ENCODE measurements around the gene MKNK2.

MKNK2 gene

DNA sequence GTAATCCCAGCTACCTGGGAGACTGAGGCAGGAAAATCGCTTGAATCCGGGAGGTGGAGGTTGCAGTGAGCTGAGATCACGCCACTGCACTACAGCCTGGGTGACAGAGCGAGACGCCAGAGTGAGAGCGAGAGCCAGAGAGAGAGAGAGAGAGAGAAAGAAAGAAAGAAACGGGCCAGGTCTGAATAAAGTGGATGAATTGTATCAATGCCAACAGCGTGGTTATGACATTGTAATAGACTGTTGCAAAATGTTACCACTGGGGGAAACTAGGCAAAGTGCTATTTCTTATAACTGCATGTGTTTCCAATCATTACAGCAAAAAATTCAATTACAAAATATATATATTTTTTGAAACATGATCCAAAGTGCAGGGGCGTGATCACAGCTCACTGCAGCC, 23.7 kb downstream of the MKNK2 start:
- no peak for DNase-seq (ENCODE audit: low read depth)

DNA sequence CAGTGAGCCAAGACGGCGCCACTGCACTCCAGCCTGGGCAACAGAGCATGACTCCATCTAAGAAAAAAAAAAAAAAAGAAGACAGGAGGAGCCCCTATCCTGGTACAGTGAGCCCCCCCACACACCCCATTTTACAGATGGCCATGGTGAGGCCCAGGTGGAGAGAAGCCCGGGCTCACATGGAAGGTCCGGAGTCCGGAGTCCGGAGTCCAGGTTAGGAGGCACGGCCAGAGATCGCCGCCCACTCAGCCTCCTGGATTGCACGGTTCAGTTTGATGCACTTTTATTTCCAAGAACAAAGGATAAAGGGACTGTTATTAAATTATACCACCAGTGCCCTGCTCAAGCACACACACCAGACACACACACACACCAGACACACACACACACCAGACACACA, 24.3 kb downstream of the MKNK2 start:
- DNase-seq (ENCODE audit: low read depth): no peak

DNA sequence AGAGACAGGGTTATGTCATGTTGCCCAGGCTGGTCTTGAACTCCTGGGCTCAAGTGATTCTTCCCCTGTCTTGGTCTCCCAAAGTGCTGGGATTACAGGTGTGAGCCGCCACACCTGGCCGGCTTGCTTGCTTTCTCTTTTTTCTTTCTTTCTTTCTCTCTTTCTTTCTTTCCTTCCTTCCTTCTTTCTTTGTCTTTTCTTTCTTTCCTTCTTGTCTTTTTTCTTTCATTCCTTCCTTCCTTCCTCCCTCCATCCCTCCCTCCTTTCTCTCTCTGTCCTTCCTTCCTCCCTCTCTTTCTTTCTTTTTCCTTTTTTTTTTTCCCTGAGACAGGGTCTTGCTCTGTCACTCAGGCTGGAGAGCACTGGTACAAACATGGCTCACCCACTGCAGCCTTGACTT, 28.8 kb downstream of the MKNK2 start:
- no peak for DNase-seq (ENCODE audit: low read depth)

DNA sequence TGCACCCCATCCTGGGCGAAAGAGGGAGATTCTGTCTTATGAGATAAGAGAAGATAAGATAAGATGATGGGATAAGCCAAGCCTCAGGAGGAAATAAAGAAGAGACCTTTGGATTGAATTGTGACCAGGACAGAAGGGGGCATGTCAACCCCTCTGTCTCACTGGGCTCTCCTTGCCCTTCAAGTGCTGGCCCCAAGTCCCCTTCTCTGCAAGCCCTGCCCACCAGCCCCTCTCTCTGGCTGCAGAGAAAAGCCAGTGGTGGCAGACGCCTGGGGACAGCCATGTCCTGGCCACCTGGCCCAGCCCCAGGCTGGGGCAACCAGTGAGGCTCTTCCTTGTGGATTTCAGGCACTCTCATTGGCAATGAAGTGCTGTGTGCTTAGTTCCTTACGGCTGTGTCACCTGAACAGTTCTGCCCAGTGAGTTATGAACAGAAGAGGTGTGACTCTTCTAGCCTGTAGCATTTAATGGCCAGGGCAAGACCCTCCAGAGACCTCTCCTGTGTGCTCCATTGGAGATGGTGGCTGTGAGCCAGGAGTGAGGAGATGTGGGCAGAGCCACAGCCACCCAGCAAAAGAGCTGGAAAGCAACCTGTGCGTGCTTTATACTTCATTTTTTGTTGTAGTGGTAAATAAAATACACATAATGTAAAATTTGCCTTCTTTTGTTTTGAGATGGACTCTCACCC, 29.4 kb downstream of the MKNK2 start:
- DNase-seq (ENCODE audit: low read depth): no peak

DNA sequence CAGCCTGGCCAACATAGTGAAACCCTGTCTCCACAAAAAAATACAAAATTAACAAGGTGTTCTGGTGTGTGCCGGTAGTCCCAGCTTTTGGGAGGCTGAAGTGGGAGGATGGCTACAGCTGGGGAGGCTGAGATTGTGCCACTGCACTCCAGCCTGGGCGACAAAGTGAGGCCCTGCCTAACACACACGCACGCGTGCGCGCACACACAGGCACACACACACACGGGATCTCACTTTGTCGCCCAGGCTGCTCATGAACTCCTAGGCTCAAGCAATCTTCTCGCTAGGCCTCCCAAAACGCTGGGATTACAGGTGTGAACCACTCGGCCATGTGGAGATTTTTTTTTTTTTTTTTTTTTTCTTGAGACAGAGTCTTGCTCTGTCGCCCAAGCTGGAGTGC, 32.3 kb downstream of the MKNK2 start:
- no peak for DNase-seq (ENCODE audit: low read depth)

DNA sequence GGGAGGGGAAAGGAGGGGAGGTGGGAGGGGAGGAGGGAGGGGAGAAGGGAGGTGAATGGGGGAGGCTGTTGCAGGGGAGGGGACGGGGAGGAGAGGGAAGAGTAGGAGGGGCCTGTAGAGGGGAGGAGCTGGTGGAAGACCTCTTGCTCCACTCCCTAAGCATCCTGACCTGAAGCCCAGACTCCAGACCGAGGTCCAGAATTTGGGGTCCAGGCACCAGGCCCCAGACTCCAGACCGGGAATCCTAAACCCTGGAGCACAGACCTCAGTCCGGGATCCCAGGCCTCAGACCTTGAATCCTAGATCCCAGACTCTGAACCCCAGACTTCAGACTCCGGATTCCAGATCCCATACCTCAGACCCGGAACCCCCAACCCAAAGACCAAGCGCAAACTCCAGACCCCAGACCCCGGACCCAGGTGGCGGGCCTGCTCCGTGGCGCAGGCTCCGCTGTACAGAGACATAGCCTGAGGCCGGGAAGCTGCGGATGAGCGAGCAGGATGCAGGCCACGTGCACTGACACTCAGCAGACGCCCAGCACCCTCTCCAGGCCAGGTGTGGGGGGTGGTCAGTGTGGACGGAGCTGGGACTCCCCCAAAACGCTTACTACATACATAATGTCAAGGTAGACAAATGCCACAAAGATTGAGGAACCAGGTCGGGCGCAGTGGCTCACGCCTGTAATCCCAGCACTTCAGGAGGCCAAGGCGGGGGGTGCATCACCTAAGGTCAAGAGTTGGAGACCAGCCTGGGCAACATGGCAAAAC, 34.8 kb downstream of the MKNK2 start:
- peak; percentile 26 for DNase-seq (ENCODE audit: low read depth)

DNA sequence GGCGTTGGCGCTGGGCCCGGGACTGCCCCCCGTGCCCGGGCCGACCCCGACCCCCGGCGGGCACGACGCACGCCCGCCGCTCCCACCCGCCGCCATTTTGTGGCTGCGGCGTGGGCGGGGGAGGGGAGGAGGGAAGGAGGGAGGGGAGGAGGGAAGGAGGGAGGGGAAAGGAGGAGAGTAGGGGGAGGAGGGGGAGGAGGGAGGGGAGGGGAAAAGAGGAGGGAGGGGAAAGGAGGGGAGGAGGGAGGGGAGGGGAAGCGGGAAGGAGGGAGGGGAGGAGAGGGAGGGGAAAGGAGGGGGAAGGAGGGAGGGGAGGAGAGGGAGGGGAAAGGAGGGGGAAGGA, 35.5 kb downstream of the MKNK2 start, which contains the start of gene BTBD2:
BTBD2 (minus strand) TSS at position 107 of the 343 bp plus-strand sequence; CDS start at position 96, 11 bp downstream.
- DNase-seq (ENCODE audit: low read depth): peak; percentile 34

DNA sequence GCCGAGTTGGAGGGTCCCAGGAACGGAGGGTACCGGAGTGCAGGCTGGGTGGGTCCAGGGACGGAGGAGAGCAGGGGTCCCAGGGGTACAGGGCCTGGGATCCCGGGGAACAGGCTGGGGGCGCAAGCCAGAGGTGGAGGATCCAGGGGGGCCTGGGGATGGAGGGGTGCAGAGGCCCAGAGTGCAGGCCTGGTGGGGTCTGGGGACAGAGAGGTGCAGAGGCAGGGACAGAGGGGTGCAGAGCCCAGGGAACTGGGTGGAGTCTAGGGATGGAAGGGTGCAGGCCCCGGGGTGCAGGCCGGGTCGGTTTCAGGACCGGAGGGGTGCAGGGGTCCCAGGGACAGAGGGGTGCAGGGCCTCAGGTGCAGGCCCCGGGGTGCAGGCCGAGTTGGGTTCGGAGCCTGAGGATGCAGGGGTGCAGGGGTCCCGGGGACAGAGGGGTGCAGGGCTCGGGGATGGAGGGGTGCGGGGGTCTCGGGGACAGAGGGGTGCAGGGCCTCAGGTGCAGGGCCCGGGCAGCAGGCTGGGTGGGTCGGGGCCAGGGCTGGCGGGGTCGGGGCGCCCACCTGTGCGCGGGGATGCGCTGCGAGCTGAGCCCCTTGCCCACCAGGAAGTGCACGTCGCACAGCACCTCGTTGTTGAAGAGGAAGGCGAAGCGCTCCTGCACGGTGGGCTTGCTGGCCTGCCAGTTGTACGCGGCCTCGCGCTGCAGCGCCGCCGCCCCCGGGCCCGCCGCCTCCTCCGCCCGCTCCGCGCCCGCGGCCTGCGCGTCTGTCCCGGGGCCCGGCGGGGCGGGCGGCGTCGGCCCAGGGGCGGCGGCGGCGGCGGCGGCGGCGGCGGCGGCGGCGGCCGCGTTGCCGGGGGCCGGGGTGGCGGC, 36.1 kb downstream of the MKNK2 start:
- no peak for DNase-seq (ENCODE audit: low read depth)

DNA sequence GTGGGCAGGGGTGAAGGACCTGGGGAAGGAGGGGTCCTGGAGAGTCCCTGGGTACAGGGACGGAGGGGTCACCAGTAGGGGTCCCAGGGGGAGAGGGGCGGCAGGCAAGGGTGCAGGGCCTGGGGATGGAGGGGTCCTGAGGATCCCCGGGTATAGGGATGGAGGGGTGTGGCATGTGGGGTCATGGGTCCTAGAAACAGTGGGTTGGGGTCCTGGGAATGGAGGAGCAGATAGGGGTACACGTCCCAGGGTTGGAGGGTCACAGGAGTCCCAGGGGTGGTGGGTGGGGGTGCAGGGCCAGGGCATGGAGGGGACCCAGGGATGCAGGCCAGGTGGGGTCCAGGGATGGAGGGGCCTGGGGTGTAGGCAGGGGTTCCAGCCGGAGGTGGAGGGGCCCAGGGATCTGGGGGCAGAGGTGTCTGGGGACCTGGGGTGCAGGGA, 36.9 kb downstream of the MKNK2 start:
- DNase-seq (ENCODE audit: low read depth): no peak

DNA sequence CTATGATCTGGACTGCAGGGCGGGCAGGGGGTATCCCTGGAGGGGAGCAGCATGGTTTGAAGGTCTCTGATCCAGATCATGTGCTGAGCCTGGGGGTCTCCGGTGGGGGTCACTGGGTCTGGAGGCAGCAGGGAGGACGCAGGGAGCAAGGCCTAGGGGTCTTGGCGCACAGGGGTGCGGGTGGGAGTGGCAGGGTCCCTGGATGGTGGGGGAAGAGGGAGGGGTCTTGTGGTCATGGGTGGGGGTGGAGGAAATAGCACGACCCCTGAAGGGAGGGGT, 37.4 kb downstream of the MKNK2 start:
- DNase-seq (ENCODE audit: low read depth): no peak

DNA sequence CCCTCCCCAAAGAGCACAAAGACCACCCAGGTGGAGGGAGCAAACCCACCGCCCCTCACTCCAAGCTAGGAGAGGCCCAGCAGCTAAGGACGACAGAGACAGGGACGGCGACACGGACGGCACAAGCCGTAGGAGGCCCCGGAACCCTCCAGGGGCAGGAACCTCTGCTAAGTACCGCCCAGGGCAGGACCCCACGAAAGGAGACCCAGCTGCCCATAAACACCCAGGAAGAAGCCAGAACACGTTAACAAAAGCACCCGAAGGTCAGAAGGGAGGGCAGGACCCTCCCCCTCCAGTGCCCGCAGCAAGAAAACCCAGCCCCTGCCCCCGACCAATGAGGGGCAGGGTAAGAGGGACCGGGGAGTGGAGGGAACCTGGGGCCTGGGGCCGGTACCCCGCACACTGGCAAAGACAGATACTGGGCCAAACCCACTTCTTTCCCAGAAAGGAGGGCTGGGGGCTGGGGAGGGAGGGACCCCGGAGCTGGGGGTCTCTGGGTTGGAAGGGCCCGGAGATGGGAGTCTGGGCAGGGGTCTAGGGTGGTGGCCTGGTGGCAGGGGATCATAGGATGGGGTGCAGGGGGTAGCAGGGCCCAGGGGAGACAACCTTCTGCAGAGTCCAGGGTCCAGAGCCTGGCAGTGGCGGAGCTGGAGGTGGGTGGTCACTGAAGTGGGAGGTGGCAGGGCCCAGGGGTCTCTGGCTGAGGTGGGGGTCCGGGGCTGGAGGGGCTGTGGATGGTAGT, 37.9 kb downstream of the MKNK2 start:
- no peak for DNase-seq (ENCODE audit: low read depth)

DNA sequence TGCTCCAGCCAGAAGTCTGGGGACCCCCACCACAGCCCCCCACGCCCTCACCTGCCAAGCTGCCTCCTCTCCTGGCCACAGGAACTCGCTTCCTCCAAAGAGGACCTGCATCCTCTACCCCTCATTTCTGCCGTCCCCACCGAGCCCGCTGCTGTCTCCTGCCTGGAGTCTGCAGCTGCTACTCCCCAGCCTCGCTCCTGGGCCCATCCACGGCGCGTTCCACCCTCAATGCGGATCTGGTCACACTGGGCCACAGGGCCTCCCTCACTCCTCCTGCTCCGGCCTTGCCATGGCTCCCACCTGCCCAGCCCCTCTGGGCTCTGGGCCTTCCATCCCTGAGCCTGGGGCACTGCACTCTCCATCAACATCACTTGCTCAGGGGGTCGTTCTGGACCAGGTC, 39.9 kb downstream of the MKNK2 start:
- no peak for DNase-seq (ENCODE audit: low read depth)

DNA sequence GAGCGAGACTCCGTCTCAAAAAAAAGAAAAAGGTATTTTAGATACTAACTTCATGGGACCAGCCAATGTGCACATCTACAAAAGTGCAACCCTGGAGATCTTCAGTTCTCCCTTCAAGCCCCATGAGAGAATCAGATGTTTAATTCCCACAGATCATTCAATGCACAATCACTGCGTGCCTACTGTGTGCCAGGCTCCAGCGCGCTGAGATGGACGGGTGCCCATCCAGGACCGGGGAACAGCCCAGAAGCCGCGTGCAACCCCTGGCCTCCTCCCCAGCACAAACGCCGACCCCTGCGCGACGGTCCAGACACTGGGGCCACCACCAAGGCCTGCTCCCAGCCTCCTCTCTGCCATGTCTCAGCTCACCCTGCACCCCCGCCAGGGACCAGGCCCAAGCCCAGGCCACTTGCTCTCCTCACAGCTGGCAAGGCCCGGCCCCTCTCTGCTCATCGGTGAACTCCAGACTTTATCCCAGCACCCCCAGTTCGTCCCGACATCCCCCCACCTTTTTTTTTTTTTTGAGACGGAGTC, 40.8 kb downstream of the MKNK2 start:
- no peak for DNase-seq (ENCODE audit: low read depth)

DNA sequence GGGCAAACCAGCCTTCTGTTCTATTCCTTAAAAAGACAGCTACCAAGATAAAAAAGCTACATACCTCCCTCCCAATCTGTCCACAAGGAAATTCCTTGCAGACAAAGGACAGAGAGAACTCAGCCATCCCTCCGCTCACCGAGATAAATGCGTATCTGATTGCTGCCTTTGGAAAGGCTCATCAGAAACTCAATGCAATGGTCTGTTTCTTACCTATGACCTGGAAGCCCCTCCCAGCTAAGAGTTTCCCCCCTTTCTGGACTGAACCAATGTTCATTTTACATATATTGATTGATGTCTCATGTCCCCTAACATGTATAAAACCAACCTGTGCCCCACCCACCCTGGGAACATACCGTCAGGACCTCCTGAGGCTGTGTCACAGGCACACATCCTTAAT, 47.2 kb downstream of the MKNK2 start:
- DNase-seq (ENCODE audit: low read depth): no peak

DNA sequence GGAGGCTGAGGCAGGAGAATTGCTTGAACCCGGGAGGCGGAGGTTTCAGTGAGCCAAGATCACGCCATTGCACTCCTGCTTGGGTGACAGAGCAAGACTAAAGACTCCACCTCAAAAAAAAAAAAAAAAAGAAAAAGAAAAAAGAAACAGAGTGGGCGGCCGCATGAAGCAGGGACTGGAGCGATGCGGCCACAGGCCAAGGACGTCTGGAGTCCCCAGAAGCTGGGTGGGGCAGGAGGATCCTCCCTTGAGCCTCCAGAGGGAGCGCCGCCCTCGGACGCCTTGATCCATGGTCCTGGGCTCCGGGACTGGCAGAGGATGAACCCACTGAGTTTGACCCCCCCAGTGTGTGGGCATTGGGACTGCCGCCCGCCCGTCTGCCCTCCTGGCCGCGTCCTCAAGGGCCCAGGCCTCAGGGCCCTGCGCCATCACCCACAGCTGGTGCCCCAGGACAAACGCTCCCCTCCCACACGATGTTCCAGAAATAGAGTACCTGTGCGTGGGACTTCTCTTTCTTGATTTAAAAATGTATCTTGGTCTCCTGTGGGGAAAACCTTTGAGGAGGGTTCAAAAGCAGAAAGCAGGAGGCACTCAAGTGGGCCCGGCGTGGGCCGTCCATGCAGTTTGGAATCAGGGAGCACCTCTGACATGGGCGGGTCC, 51.1 kb downstream of the MKNK2 start:
- no peak for DNase-seq (ENCODE audit: low read depth)

DNA sequence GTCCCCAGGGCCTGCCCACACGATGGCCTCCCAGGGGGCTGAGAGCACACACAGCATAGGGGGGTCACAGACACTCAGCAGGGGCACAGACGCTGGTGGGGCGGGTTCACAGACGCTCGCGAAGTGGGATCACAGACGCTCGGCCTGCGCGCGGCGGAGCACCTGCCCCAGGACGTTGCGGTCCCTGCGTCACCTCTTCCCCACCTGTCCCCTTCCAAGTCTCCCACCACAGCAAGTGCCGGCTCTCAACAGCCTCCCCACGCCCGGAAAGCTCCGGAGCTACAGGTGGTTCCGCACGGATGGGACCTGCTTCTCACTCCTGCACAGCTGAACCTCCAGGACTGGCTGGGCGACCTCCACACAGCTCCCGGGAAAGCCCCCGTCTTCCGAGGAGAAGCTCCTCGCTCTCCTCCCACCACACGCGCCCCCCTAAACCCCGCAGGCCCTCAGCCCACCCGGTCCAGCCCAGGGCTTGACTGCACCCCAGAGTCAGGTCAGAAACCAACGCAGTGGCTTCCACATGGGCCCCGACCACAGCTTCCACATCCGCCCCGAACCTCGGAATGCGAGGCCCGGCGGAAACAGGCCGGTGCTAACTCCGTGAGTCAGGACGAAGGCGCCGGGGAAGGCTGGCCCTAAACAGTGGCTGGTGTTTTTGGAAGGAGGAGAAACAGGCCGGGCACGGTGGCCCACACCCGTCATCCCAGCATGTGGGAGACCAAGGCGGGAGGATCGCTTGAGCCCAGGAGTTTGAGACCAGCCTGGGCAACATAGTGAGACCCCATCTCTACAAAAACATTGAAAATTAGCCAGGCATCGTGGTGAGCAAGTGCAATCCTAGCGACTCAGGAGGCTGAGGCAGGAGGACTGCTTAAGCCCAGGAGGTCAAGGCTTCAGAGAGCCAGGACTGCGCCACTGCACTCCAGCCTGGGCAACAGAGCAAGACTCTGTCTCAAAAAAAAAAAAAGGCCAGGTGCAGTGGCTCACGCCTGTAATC, 52.0 kb downstream of the MKNK2 start:
- no peak for DNase-seq (ENCODE audit: low read depth)

DNA sequence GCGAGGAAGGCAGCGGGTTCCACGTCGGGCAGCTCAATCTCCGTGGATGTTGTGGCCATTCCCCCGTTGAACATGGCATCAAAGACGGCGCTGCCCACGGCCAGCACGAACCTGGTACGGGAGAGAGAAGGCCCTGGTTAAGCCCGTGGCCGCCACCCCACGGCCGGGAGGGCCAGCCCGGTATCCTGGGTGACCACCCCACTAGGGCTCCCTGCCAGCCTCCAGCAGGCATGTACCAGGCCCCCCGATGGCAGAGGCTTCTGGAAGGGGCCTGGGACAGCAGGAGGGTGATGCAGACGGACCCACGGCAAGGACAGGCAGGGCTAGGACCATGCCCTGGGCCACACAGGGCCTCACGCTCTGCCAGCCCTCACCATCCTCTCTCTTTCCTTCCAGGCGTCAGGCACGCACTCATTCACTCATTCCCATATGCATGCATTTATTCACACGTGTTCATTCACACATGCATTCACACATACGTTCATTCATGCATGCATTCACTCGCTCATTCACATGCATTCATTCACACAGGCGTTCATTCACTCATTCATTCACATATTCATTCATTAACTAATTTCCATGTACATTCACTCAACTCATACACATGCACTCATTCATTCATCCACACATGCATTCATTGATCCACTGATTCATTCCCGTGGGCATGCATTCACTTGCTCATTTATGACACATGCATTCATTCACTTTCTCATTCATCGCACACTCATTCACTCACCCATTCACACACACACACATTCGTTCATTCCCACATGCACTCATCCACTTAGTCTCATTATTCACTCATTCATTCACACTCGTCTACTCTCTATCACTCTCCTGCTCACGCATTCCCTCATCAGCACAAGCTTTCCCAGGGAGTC, 53.5 kb downstream of the MKNK2 start:
- no peak for DNase-seq (ENCODE audit: low read depth)

DNA sequence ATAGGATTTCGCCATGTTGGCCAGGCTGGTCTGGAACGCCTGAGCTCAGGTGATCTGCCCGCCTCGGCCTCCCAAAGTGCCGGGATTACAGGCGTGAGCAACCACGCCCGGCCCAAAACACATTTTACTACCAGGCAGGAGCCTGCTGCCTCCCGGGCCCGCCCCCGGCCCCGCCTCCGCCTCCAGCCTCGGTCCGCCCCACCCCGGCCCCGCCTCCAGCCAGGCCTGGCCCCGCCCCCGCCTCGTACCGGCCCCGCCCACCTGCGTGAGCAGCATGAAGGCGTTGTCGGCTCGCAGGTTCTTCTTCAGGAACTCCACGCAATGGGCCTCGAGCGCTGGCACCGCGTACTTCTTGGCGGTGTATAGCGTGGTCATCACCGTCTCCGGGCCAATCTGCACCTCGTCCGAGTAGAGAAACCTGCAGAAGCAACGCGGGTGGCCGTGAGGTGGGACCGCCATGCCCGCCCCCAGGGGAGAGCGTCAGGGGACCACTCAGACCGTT, 58.2 kb downstream of the MKNK2 start:
- peak; percentile 24 for DNase-seq (ENCODE audit: low read depth)

All from activated T-cell treated with anti-CD3 and anti-CD28 coated beads for 24 hours (primary cell).